Gastroesophageal sphincter (tissue), 4 donors: ENCODE data around the gene SPATA6L. TPM values are rescaled to one million over a fixed set of nuclear protein-coding genes. Genes with fewer than 3 reads are reported as not detected.

Experiments
- ATAC-seq: fragments of 150-250 bp; one replicate; pipeline ENCODE4 v1.9.1; 2016; ENCODE audit warnings: mild to moderate bottlenecking, moderate library complexity
- H3K27ac ChIP-seq, 4 donors: fragments of 200-600 bp; sonication (generic) in 3 of 4; 1 replicate in 3 of 4; 2 replicates in 1 of 4; pipeline ENCODE4 v1.5.1; 2016 to 2019
- H3K27me3 ChIP-seq: fragments of 200-600 bp; sonication (generic); one replicate; pipeline ENCODE4 v1.5.1; 2019
- H3K36me3 ChIP-seq, 2 donors: fragments of 200-600 bp; sonication (generic); one replicate each; pipeline ENCODE4 v1.5.1; 2019; ENCODE audit warnings: control low read depth in 1 of 2
- H3K4me1 ChIP-seq, 3 donors: fragments of 200-600 bp; sonication (generic); 1 replicate in 2 of 3; 2 replicates in 1 of 3; pipeline ENCODE4 v1.5.1; 2016 to 2019; ENCODE audit warnings: control low read depth in 2 of 3
- H3K4me3 ChIP-seq, 2 donors: fragments of 200-600 bp; sonication (generic); one replicate each; pipeline ENCODE4 v1.5.1; 2019; ENCODE audit warnings: mild to moderate bottlenecking in 1 of 2, moderate library complexity in 1 of 2
- H3K9me3 ChIP-seq, 3 donors: fragments of 200-600 bp; sonication (generic); one replicate each; pipeline ENCODE4 v1.5.1; 2017 to 2019; ENCODE audit warnings: control low read depth in 2 of 3
- EP300 ChIP-seq: sonication (generic); formaldehyde crosslinking; IDR thresholded peaks from one replicate; pipeline ENCODE4 v1.6.1; 2017; ENCODE audit warnings: antibody characterized with exemption, mild to moderate bottlenecking
- POLR2A ChIP-seq, 2 donors: fragments of 450-650 bp; IDR thresholded peaks; one replicate each; pipeline ENCODE4 v1.6.1; 2017; ENCODE audit warnings: antibody characterized with exemption in 2 of 2, mild to moderate bottlenecking in 2 of 2, moderate library complexity in 1 of 2
- POLR2AphosphoS5 ChIP-seq: sonication (generic); formaldehyde crosslinking; IDR thresholded peaks from one replicate; pipeline ENCODE4 v1.6.1; 2017; ENCODE audit warnings: antibody characterized with exemption
- WGBS, 2 donors: methylation state at CpG; one replicate each; pipeline ENCODE4 v1.1.5; 2018; ENCODE audit warnings: low coverage in 1 of 2; 5-methylcytosine and 5-hydroxymethylcytosine counted together
- total RNA-seq, 4 donors: library from RNA; depleted of rRNA; stranded (reverse); fragments of >200 nt; gene quantifications; one replicate each; pipeline ENCODE4 v1.1.0, GENCODE V29; 2016
- TF ChIP-seq, protein P1 (sequence below), 4 experiments: fragments of 200-600 bp in 2 of 4; fragments of 450-650 bp in 2 of 4; sonication (generic) in 1 of 4; IDR thresholded peaks; one replicate each; pipeline ENCODE4 v1.5.1; 2017 to 2019; ENCODE audit warnings: antibody characterized with exemption in 4 of 4, mild to moderate bottlenecking in 2 of 4, moderate library complexity in 2 of 4

The SPATA6L gene
- total RNA-seq, 4 donors from 2014 or later, result 0.69 to 1.9 (median 0.83) TPM

DNA sequence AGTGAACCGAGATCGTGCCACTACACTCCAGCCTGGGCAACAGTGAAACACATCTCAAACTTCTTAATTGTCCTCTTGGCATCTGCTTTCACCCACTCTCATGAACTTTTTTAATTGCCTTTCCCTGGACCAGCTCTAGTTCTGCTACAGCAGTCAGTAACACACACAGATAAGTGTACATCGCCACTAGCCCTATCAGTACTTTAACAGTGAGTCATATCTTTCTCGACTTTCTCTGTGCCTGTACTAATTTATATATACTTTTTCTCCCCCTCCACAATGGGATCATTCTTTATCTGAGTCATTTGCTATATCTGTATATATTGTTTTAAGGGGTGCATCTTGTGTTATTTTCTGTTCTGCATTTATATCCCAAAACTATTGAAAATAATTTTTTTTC lies 19.8 kb upstream of the SPATA6L start:
- peaks cover 0 to 34% of the 10 kb centered on the region in 2 donors for H3K36me3 ChIP-seq

DNA sequence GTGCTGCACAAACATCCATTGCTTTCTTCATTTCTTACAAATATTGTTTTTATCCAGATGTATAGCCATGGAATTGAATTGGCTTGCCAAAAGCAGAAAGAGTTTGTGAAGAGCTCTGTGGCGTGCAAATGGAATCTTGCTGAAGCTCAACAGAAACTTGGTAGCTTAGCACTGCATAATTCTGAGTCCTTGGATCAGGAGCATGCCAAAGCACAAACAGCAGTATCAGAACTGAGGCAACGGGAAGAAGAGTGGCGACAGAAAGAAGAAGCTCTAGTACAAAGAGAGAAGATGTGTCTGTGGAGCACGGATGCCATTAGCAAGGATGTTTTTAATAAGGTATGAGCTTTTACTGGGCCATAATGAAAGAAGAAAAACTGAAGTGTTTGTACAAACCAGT lies 18.5 kb upstream of the SPATA6L start:
- WGBS, 2 donors, result 49 to 81% methylated on average over 4 of the region's 4 CpGs
- ATAC-seq, result no peak
- no peaks in the 10 kb centered on the region for H3K9me3 ChIP-seq
- H3K4me3 ChIP-seq, result no peak overlapping the region
- no peak for TF ChIP-seq EP300
- no peak for TF ChIP-seq POLR2AphosphoS5
- TF ChIP-seq, protein P1, sequence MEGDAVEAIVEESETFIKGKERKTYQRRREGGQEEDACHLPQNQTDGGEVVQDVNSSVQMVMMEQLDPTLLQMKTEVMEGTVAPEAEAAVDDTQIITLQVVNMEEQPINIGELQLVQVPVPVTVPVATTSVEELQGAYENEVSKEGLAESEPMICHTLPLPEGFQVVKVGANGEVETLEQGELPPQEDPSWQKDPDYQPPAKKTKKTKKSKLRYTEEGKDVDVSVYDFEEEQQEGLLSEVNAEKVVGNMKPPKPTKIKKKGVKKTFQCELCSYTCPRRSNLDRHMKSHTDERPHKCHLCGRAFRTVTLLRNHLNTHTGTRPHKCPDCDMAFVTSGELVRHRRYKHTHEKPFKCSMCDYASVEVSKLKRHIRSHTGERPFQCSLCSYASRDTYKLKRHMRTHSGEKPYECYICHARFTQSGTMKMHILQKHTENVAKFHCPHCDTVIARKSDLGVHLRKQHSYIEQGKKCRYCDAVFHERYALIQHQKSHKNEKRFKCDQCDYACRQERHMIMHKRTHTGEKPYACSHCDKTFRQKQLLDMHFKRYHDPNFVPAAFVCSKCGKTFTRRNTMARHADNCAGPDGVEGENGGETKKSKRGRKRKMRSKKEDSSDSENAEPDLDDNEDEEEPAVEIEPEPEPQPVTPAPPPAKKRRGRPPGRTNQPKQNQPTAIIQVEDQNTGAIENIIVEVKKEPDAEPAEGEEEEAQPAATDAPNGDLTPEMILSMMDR (IDR thresholded peaks at IDR 0.05), result no peak
- no peak for TF ChIP-seq POLR2A (IDR thresholded peaks at IDR 0.05)
- H3K27me3 ChIP-seq, result no peaks in the 10 kb centered on the region
- peaks cover 0 to 21% of the 10 kb centered on the region in 2 donors for H3K36me3 ChIP-seq
- H3K27ac ChIP-seq, result peak overlapping the region; percentile 62 to 72 (median 66)
- H3K4me1 ChIP-seq, result peaks cover 4 to 90% (median 19%) of the 10 kb centered on the region in 3 donors

More for the DNA sequence above, 19.8 kb upstream of the SPATA6L start:
- peak overlapping the region; percentile 38 to 77 (median 70) for H3K27ac ChIP-seq
- no peaks in the 10 kb centered on the region for H3K27me3 ChIP-seq
- no peak for ATAC-seq
- H3K4me1 ChIP-seq, result peaks cover 3 to 96% (median 24%) of the 10 kb centered on the region in 3 donors
- no peak overlapping the region for H3K4me3 ChIP-seq
- H3K9me3 ChIP-seq, result no peaks in the 10 kb centered on the region
- TF ChIP-seq, protein P1 (IDR thresholded peaks at IDR 0.05), result no peak
- TF ChIP-seq POLR2A (IDR thresholded peaks at IDR 0.05) (no peak), POLR2AphosphoS5 (no peak), EP300 (no peak)
- 53 to 87% methylated on average over 4 of the region's 4 CpGs for WGBS, 2 donors

DNA sequence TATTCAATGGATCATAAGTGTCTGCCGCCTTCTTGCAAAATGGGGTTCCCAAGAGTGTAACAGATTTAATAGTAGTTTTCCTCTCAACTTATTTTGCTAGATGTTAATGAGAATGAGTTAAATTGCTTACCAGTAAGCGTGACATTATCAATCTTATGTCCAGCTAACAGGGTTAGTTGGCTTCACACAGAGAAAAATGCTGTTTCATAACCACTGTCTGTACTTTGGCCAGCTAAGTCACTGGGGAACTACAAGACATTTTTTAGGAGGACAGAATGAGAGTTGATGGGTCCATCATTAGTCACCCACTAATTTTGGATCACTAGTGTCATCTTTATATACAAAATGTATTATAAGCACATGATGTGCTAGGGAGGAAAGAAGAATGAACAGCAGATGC lies 14.5 kb upstream of the SPATA6L start:
- Histone ChIP-seq H3K27ac (peak overlapping the region; percentile 98 to 100 (median 98)), H3K36me3 (peaks cover 0 to 9% of the 10 kb centered on the region in 2 donors), H3K4me3 (peak overlapping the region; percentile 82 to 91), H3K4me1 (peaks cover 4 to 63% (median 13%) of the 10 kb centered on the region in 3 donors), H3K9me3 (no peaks in the 10 kb centered on the region), H3K27me3 (no peaks in the 10 kb centered on the region)
- 26 to 38% methylated on average over 2 of the region's 2 CpGs for WGBS, 2 donors
- TF ChIP-seq EP300 (no peak), POLR2AphosphoS5 (peak; percentile 67)
- TF ChIP-seq, protein P1 (IDR thresholded peaks at IDR 0.05), result no peak
- ATAC-seq, result peak; percentile 24

DNA sequence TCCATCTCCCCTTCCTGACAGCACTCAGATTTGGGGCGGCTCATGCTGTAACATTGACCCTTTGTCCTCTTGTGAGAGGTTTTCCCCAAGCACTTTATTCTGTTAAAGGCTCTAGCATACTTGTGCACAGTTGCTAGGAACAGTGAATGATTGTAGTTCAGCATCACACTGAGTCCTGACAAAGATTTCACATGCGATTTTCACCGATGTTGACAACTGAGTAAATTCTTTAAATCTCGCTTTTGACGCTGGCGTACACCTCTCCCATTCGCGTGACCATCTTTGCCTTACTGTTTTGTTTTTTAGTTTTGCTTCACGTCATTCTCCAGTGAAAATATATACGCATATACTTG lies 13.9 kb upstream of the SPATA6L start:
- Histone ChIP-seq H3K27ac (peak overlapping the region; percentile 98 to 100 (median 98)), H3K4me3 (peak overlapping the region; percentile 82 to 91), H3K4me1 (peaks cover 4 to 57% (median 10%) of the 10 kb centered on the region in 3 donors), H3K27me3 (no peaks in the 10 kb centered on the region), H3K9me3 (no peaks in the 10 kb centered on the region), H3K36me3 (peaks cover 0 to 3% of the 10 kb centered on the region in 2 donors)
- 0 to 2% methylated on average over 9 to 10 of the region's 10 CpGs for WGBS, 2 donors
- ATAC-seq, result no peak
- TF ChIP-seq POLR2AphosphoS5, result no peak
- TF ChIP-seq, protein P1 (IDR thresholded peaks at IDR 0.05), result no peak
- TF ChIP-seq EP300, result no peak

DNA sequence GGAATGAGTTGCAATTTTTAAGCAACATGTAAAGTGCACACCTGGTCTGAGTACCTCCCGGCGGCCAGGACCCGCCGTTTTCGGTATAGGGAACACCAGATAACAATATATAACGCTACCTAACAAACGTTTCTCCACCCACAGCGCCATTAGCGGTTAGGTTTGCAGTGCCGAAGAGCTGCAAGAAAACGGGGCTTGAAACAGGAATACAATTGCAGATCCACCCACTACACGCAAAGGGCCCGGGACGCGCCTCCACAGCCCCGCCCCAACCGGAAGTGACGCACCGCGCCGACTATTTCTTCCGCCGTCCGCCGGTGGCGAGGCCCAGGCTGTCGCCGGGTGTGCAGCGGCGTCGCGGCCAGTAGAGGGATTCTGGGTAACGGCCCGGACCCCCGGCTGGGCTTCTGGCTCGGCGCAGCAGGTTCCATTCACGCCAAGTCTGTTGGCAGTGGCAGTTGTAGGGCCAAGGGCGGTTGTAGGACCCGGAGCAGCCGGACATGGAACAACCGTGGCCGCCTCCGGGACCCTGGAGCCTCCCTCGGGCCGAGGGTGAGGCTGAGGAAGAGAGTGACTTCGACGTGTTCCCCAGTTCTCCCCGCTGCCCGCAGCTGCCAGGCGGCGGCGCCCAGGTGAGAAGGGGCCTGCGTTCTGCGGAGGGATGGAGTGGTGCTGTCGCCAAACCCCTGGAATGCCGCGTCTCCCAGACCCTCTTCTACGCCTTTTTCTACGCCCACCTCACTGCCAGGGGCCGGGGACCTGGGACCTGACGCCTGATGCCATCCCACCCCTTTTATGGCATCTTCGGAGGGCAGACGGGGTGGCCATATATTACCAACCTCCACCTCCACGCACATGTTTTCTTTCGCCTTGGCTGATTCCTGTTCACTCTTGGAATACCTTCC lies 13.2 kb upstream of the SPATA6L start, which contains the start of gene CDC37L1:
TSS of gene CDC37L1 (plus strand) at position 302 of the 905 bp plus-strand sequence. CDS start at position 501, 199 bp downstream.
- Histone ChIP-seq H3K4me1 (peaks cover 4 to 50% (median 4%) of the 10 kb centered on the region in 3 donors), H3K27me3 (no peaks in the 10 kb centered on the region), H3K4me3 (peak within 1 kb of the TSS; percentile 82 to 91), H3K36me3 (no peaks in the 10 kb centered on the region), H3K27ac (peak within 1 kb of the TSS; percentile 98 to 100 (median 98)), H3K9me3 (no peaks in the 10 kb centered on the region)
- ATAC-seq, result peak; percentile 99
- 0% methylated on average over 36 to 38 of the region's 66 CpGs for WGBS, 2 donors
- TF ChIP-seq POLR2AphosphoS5, result peak; percentile 96
- peak; percentile 93 to 94 for TF ChIP-seq POLR2A (IDR thresholded peaks at IDR 0.05)
- TF ChIP-seq, protein P1 (IDR thresholded peaks at IDR 0.05), result peak; percentile 55 to 93 (median 78)
- TF ChIP-seq EP300, result no peak
